Measurements from ENCODE around the gene GJA9. TPM values are rescaled to one million over a fixed set of nuclear protein-coding genes. Genes with fewer than 3 reads are reported as not detected.
A peak's percentile ranks its signal among the peaks of the same experiment; 100 is the strongest.

The GJA9 gene
- total RNA-seq, result not detected
- under 1 TPM in 3 of 8 donors, not detected in 5; 0.18 to 0.24 (median 0.24) TPM for polyA plus RNA-seq (ENCODE audit: insufficient read depth in 1 of 8, insufficient read length in 8 of 8, low replicate concordance in 1 of 8)
- long read RNA-seq, donor 1, partial matches to known transcripts, result 0 of 1 reads
- long read RNA-seq, donor 1, other reads (novel, unspliced or antisense), result 0 of 1 reads
- long read RNA-seq, donor 2, result 0 reads
- long read RNA-seq, donor 3, partial matches to known transcripts, result 0 of 1 reads
- long read RNA-seq, donor 3, other reads (novel, unspliced or antisense), result 0 of 1 reads
- long read RNA-seq, donor 4, result 0 reads
- long read RNA-seq, donor 5, result 0 reads
- long read RNA-seq, donor 6, result 0 reads
- long read RNA-seq, donor 7, result 0 reads
- long read RNA-seq, donor 8, partial matches to known transcripts, result 0 of 2 reads
- long read RNA-seq, donor 8, other reads (novel, unspliced or antisense), result 0 of 2 reads
- long read RNA-seq, donor 9, partial matches to known transcripts, result 0 of 1 reads
- long read RNA-seq, donor 9, other reads (novel, unspliced or antisense), result 0 of 1 reads
- long read RNA-seq, donor 10, result 0 reads
- long read RNA-seq, donor 11, result 0 reads

GRCh38 chr1:38881487-38881886 lies at the start of gene GJA9:
Gene GJA9, minus strand, starts transcription at chr1:38881587. Its CDS starts 5,489 bp downstream, at chr1:38876098.
- H3K27me3 ChIP-seq (ENCODE audit: control insufficient read depth, insufficient read depth, low read length), result no peaks in the 10 kb centered on the region
- no peaks in the 10 kb centered on the region for H3K9me3 ChIP-seq (replicated peaks; ENCODE audit: control insufficient read depth, low read depth, low read length)
- no peak for DNase-seq
- no peak within 1 kb of the TSS for H3K4me3 ChIP-seq (ENCODE audit: low read length)
- no peaks in the 10 kb centered on the region for H3K36me3 ChIP-seq (ENCODE audit: control insufficient read depth, insufficient read depth, low read length)
- no peak within 1 kb of the TSS for H3K27ac ChIP-seq (ENCODE audit: low read length)
- no peaks in the 10 kb centered on the region for H3K4me1 ChIP-seq (ENCODE audit: control insufficient read depth, insufficient read depth, low read length)

- Histone ChIP-seq H3K27ac (ENCODE audit: low read length) (peak overlapping the region; percentile 60), H3K4me3 (ENCODE audit: low read length) (no peak overlapping the region), H3K36me3 (ENCODE audit: control insufficient read depth, insufficient read depth, low read length) (no peaks in the 10 kb centered on the region), H3K9me3 (replicated peaks; ENCODE audit: control insufficient read depth, low read depth, low read length) (no peaks in the 10 kb centered on the region), H3K27me3 (ENCODE audit: control insufficient read depth, insufficient read depth, low read length) (no peaks in the 10 kb centered on the region), H3K4me1 (ENCODE audit: control insufficient read depth, insufficient read depth, low read length) (peaks cover 4% of the 10 kb centered on the region)
- DNase-seq, result peak; percentile 10
- 60% methylated on average over 2 of the region's 6 CpGs for WGBS (ENCODE audit: insufficient coverage)
These were observed 48.1 kb upstream of the GJA9 start for GRCh38 chr1:38929476-38929875.

GRCh38 chr1:38929054-38929453 lies 47.7 kb upstream of the GJA9 start:
- Histone ChIP-seq H3K36me3 (ENCODE audit: control insufficient read depth, insufficient read depth, low read length) (no peaks in the 10 kb centered on the region), H3K27me3 (ENCODE audit: control insufficient read depth, insufficient read depth, low read length) (no peaks in the 10 kb centered on the region), H3K4me1 (ENCODE audit: control insufficient read depth, insufficient read depth, low read length) (peaks cover 4% of the 10 kb centered on the region), H3K4me3 (ENCODE audit: low read length) (no peak overlapping the region), H3K27ac (ENCODE audit: low read length) (peak overlapping the region; percentile 60), H3K9me3 (replicated peaks; ENCODE audit: control insufficient read depth, low read depth, low read length) (no peaks in the 10 kb centered on the region)
- WGBS (ENCODE audit: insufficient coverage), result 71% methylated on average over 3 of the region's 8 CpGs
- peak; percentile 40 for DNase-seq

- Histone ChIP-seq H3K36me3 (ENCODE audit: control insufficient read depth, insufficient read depth, low read length) (no peaks in the 10 kb centered on the region), H3K9me3 (replicated peaks; ENCODE audit: control insufficient read depth, low read depth, low read length) (no peaks in the 10 kb centered on the region), H3K27me3 (ENCODE audit: control insufficient read depth, insufficient read depth, low read length) (no peaks in the 10 kb centered on the region), H3K27ac (ENCODE audit: low read length) (no peak overlapping the region), H3K4me1 (ENCODE audit: control insufficient read depth, insufficient read depth, low read length) (peaks cover 4% of the 10 kb centered on the region), H3K4me3 (ENCODE audit: low read length) (no peak overlapping the region)
- WGBS (ENCODE audit: insufficient coverage), result 78% methylated on average over 2 of the region's 3 CpGs
- no peak for DNase-seq
These were observed 44.7 kb upstream of the GJA9 start for GRCh38 chr1:38926091-38926490.

GRCh38 chr1:38925391-38925790 lies 44.0 kb upstream of the GJA9 start:
- no peaks in the 10 kb centered on the region for H3K36me3 ChIP-seq (ENCODE audit: control insufficient read depth, insufficient read depth, low read length)
- H3K9me3 ChIP-seq (replicated peaks; ENCODE audit: control insufficient read depth, low read depth, low read length), result no peaks in the 10 kb centered on the region
- peaks cover 4% of the 10 kb centered on the region for H3K4me1 ChIP-seq (ENCODE audit: control insufficient read depth, insufficient read depth, low read length)
- WGBS (ENCODE audit: insufficient coverage), result 76% methylated on average over 2 of the region's 2 CpGs
- no peak overlapping the region for H3K27ac ChIP-seq (ENCODE audit: low read length)
- H3K4me3 ChIP-seq (ENCODE audit: low read length), result no peak overlapping the region
- no peaks in the 10 kb centered on the region for H3K27me3 ChIP-seq (ENCODE audit: control insufficient read depth, insufficient read depth, low read length)
- no peak for DNase-seq

GRCh38 chr1:38923607-38924006 lies 42.2 kb upstream of the GJA9 start:
- H3K9me3 ChIP-seq (replicated peaks; ENCODE audit: control insufficient read depth, low read depth, low read length), result no peaks in the 10 kb centered on the region
- H3K27me3 ChIP-seq (ENCODE audit: control insufficient read depth, insufficient read depth, low read length), result no peaks in the 10 kb centered on the region
- no peaks in the 10 kb centered on the region for H3K36me3 ChIP-seq (ENCODE audit: control insufficient read depth, insufficient read depth, low read length)
- WGBS (ENCODE audit: insufficient coverage), result 67% methylated on average over 1 of the region's 3 CpGs
- H3K27ac ChIP-seq (ENCODE audit: low read length), result no peak overlapping the region
- no peaks in the 10 kb centered on the region for H3K4me1 ChIP-seq (ENCODE audit: control insufficient read depth, insufficient read depth, low read length)
- no peak for DNase-seq
- H3K4me3 ChIP-seq (ENCODE audit: low read length), result no peak overlapping the region

- Histone ChIP-seq H3K27me3 (ENCODE audit: control insufficient read depth, insufficient read depth, low read length) (no peaks in the 10 kb centered on the region), H3K27ac (ENCODE audit: low read length) (no peak overlapping the region), H3K36me3 (ENCODE audit: control insufficient read depth, insufficient read depth, low read length) (no peaks in the 10 kb centered on the region), H3K4me1 (ENCODE audit: control insufficient read depth, insufficient read depth, low read length) (no peaks in the 10 kb centered on the region), H3K9me3 (replicated peaks; ENCODE audit: control insufficient read depth, low read depth, low read length) (no peaks in the 10 kb centered on the region), H3K4me3 (ENCODE audit: low read length) (no peak overlapping the region)
- WGBS (ENCODE audit: insufficient coverage), result no CpG with 5 or more reads among the region's 3 CpGs
- peak; percentile 32 for DNase-seq
These were observed 37.7 kb upstream of the GJA9 start for GRCh38 chr1:38919130-38919529.

- H3K36me3 ChIP-seq (ENCODE audit: control insufficient read depth, insufficient read depth, low read length), result no peaks in the 10 kb centered on the region
- no peaks in the 10 kb centered on the region for H3K9me3 ChIP-seq (replicated peaks; ENCODE audit: control insufficient read depth, low read depth, low read length)
- no peaks in the 10 kb centered on the region for H3K27me3 ChIP-seq (ENCODE audit: control insufficient read depth, insufficient read depth, low read length)
- H3K27ac ChIP-seq (ENCODE audit: low read length), result no peak overlapping the region
- no peaks in the 10 kb centered on the region for H3K4me1 ChIP-seq (ENCODE audit: control insufficient read depth, insufficient read depth, low read length)
- WGBS (ENCODE audit: insufficient coverage), result 75% methylated on average over 2 of the region's 5 CpGs
- no peak overlapping the region for H3K4me3 ChIP-seq (ENCODE audit: low read length)
- DNase-seq, result no peak
These were observed 37.2 kb upstream of the GJA9 start for GRCh38 chr1:38918568-38918967.

- no peaks in the 10 kb centered on the region for H3K36me3 ChIP-seq (ENCODE audit: control insufficient read depth, insufficient read depth, low read length)
- H3K27ac ChIP-seq (ENCODE audit: low read length), result no peak overlapping the region
- WGBS (ENCODE audit: insufficient coverage), result no CpG with 5 or more reads among the region's 1 CpG
- H3K4me1 ChIP-seq (ENCODE audit: control insufficient read depth, insufficient read depth, low read length), result no peaks in the 10 kb centered on the region
- no peaks in the 10 kb centered on the region for H3K27me3 ChIP-seq (ENCODE audit: control insufficient read depth, insufficient read depth, low read length)
- H3K9me3 ChIP-seq (replicated peaks; ENCODE audit: control insufficient read depth, low read depth, low read length), result no peaks in the 10 kb centered on the region
- no peak for DNase-seq
- H3K4me3 ChIP-seq (ENCODE audit: low read length), result no peak overlapping the region
These were observed 36.4 kb upstream of the GJA9 start for GRCh38 chr1:38917772-38918171.

- H3K4me1 ChIP-seq (ENCODE audit: control insufficient read depth, insufficient read depth, low read length), result no peaks in the 10 kb centered on the region
- H3K4me3 ChIP-seq (ENCODE audit: low read length), result no peak overlapping the region
- no peaks in the 10 kb centered on the region for H3K9me3 ChIP-seq (replicated peaks; ENCODE audit: control insufficient read depth, low read depth, low read length)
- 90% methylated on average over 2 of the region's 3 CpGs for WGBS (ENCODE audit: insufficient coverage)
- H3K27ac ChIP-seq (ENCODE audit: low read length), result no peak overlapping the region
- no peaks in the 10 kb centered on the region for H3K27me3 ChIP-seq (ENCODE audit: control insufficient read depth, insufficient read depth, low read length)
- no peaks in the 10 kb centered on the region for H3K36me3 ChIP-seq (ENCODE audit: control insufficient read depth, insufficient read depth, low read length)
- no peak for DNase-seq
These were observed 36.0 kb upstream of the GJA9 start for GRCh38 chr1:38917337-38917736.
